IMR-90 (cell line): ENCODE results near the gene CANT1.

Experiments
- BHLHE40 ChIP-seq: fragments of 150-350 bp; IDR thresholded peaks from 2 replicates; pipeline ENCODE4 v1.6.1; 2016; ENCODE audit warnings: mild to moderate bottlenecking, low read depth, low read length
- CEBPB ChIP-seq: IDR thresholded peaks from 2 replicates; pipeline ENCODE4 v1.6.1; 2012; ENCODE audit warnings: low read depth, low read length, improper control_type of control experiment
- CTCF ChIP-seq: conservative IDR thresholded peaks from 2 replicates; pipeline ENCODE4 v1.5.1; 2012; ENCODE audit warnings: mild to moderate bottlenecking, low read depth, low read length, improper control_type of control experiment
- ELK1 ChIP-seq: fragments of 150-350 bp; IDR thresholded peaks from 2 replicates; pipeline ENCODE4 v1.6.1; 2016; ENCODE audit warnings: low read depth, mild to moderate bottlenecking, low read length, moderate library complexity, borderline replicate concordance
- MAFK ChIP-seq: IDR thresholded peaks from 2 replicates; pipeline ENCODE4 v1.6.1; 2012; ENCODE audit warnings: low read depth, low read length, improper control_type of control experiment
- MAZ ChIP-seq: IDR thresholded peaks from 2 replicates; pipeline ENCODE4 v1.6.1; 2012; ENCODE audit warnings: low read depth, mild to moderate bottlenecking, low read length, improper control_type of control experiment, moderate library complexity, borderline replicate concordance
- MXI1 ChIP-seq: IDR thresholded peaks from 2 replicates; pipeline ENCODE4 v1.6.1; 2012; ENCODE audit warnings: low read depth, mild to moderate bottlenecking, low read length, moderate library complexity, borderline replicate concordance
- POLR2A ChIP-seq: IDR thresholded peaks from 2 replicates; pipeline ENCODE4 v1.6.1; 2012; ENCODE audit warnings: mild to moderate bottlenecking, low read depth, low read length
- RAD21 ChIP-seq: IDR thresholded peaks from 2 replicates; pipeline ENCODE4 v1.6.1; 2012; ENCODE audit warnings: low read length, improper control_type of control experiment
- RFX5 ChIP-seq: IDR thresholded peaks from 2 replicates; pipeline ENCODE4 v1.8.0; 2012; ENCODE audit warnings: low read depth, mild to moderate bottlenecking, low read length, moderate library complexity
- USF2 ChIP-seq: fragments of 150-350 bp; IDR thresholded peaks from 2 replicates; pipeline ENCODE4 v1.6.1; 2017; ENCODE audit warnings: mild to moderate bottlenecking, antibody characterized with exemption, low read length, low read depth

- TF ChIP-seq CTCF (no peak), POLR2A (no peak), USF2 (no peak), MAFK (no peak), BHLHE40 (no peak), MAZ (no peak), RAD21 (no peak), ELK1 (no peak), MXI1 (no peak), CEBPB (no peak), RFX5 (no peak)
Measured at GRCh38 chr17:78962345-78962983, 47.1 kb downstream of the CANT1 start.
